GM23338 (cell line): ENCODE results near the gene KLF18. TPM values are rescaled to one million over a fixed set of nuclear protein-coding genes. Genes with fewer than 3 reads are reported as not detected.

Experiments
- ATAC-seq: fragments of 200-7000 bp; cut with Tn5 transposase; 3 replicates; pipeline ENCODE4 v1.9.1; 2020
- DNase-seq: peaks from one replicate; pipeline ENCODE4 v3.0.0-alpha.2; 2015; ENCODE audit warnings: low spot score
- H2AFZ ChIP-seq: fragments of 200-600 bp; sonication (generic); 2 replicates; pipeline ENCODE4 v1.8.0; 2016; ENCODE audit warnings: antibody characterized with exemption, mild to moderate bottlenecking, moderate library complexity
- H3F3A ChIP-seq: fragments of 200-600 bp; sonication (generic); replicated peaks from 2 replicates; pipeline ENCODE4 v1.8.0; 2017; ENCODE audit warnings: antibody characterized with exemption, mixed run types, low read depth
- H3K27ac ChIP-seq: fragments of 200-600 bp; sonication (generic); 2 replicates; pipeline ENCODE4 v1.6.1; 2016; ENCODE audit warnings: low read depth
- H3K27me3 ChIP-seq: fragments of 200-600 bp; sonication (generic); 2 replicates; pipeline ENCODE4 v1.8.0; 2016; ENCODE audit warnings: mild to moderate bottlenecking, mixed run types, moderate library complexity; ENCODE audit not compliant: insufficient read depth
- H3K36me3 ChIP-seq: fragments of 200-600 bp; sonication (generic); 2 replicates; pipeline ENCODE4 v1.8.0; 2016; ENCODE audit warnings: mild to moderate bottlenecking; ENCODE audit not compliant: insufficient read depth
- H3K4me1 ChIP-seq: fragments of 200-600 bp; sonication (generic); 2 replicates; pipeline ENCODE4 v1.8.0; 2016; ENCODE audit warnings: mild to moderate bottlenecking, moderate library complexity; ENCODE audit not compliant: insufficient read depth
- H3K4me2 ChIP-seq: fragments of 200-600 bp; sonication (generic); 2 replicates; pipeline ENCODE4 v1.7.1; 2017; ENCODE audit warnings: mixed run types
- H3K4me3 ChIP-seq: fragments of 200-600 bp; sonication (generic); 2 replicates; pipeline ENCODE4 v1.6.1; 2016; ENCODE audit warnings: mixed run types
- H3K79me2 ChIP-seq: fragments of 200-600 bp; sonication (generic); replicated peaks from 2 replicates; pipeline ENCODE4 v1.8.0; 2017; ENCODE audit warnings: mild to moderate bottlenecking; ENCODE audit not compliant: insufficient read depth
- H3K9me2 ChIP-seq: fragments of 200-600 bp; sonication (generic); 2 replicates; pipeline ENCODE4 v1.8.0; 2017; ENCODE audit not compliant: insufficient read depth
- H4K20me1 ChIP-seq: fragments of 200-600 bp; sonication (generic); replicated peaks from 2 replicates; pipeline ENCODE4 v1.8.0; 2017; ENCODE audit warnings: mild to moderate bottlenecking; ENCODE audit not compliant: insufficient read depth
- H3K27ac Mint-ChIP-seq: 2 replicates; pipeline ENCODE4 v1.8.0; 2020; ENCODE audit warnings: inconsistent platforms, mild to moderate bottlenecking, moderate library complexity, mixed read lengths
- H3K27me3 Mint-ChIP-seq: 3 replicates; pipeline ENCODE4 v1.8.0; 2022; ENCODE audit warnings: low read depth, mild to moderate bottlenecking, moderate library complexity, mixed read lengths, inconsistent platforms; ENCODE audit not compliant: insufficient read depth, poor library complexity
- H3K36me3 Mint-ChIP-seq: 3 replicates; pipeline ENCODE4 v1.8.0; 2021; ENCODE audit warnings: low read depth, mild to moderate bottlenecking, inconsistent platforms, moderate library complexity, mixed read lengths
- H3K4me1 Mint-ChIP-seq: 3 replicates; pipeline ENCODE4 v1.8.0; 2020; ENCODE audit warnings: mild to moderate bottlenecking, inconsistent platforms, mixed read lengths
- H3K4me3 Mint-ChIP-seq: 3 replicates; pipeline ENCODE4 v1.8.0; 2021; ENCODE audit warnings: moderate library complexity, mild to moderate bottlenecking, inconsistent platforms, mixed read lengths
- H3K9me3 Mint-ChIP-seq: 3 replicates; pipeline ENCODE4 v1.8.0; 2020; ENCODE audit warnings: moderate library complexity, mild to moderate bottlenecking, inconsistent platforms, mixed read lengths
- CREB1 ChIP-seq: fragments of 250-450 bp; sonication (Bioruptor Pico); IDR thresholded peaks from 2 replicates; pipeline ENCODE4 v1.5.0; 2020; ENCODE audit warnings: low read depth, mild to moderate bottlenecking, moderate library complexity
- EZH2 ChIP-seq: fragments of 200-600 bp; sonication (generic); IDR thresholded peaks from one replicate; pipeline ENCODE4 v1.8.0; 2017; ENCODE audit warnings: antibody characterized with exemption, mild to moderate bottlenecking, low read depth; ENCODE audit not compliant: unreplicated experiment
- EZH2phosphoT487 ChIP-seq: fragments of 200-600 bp; sonication (generic); IDR thresholded peaks from one replicate; pipeline ENCODE4 v1.8.1; 2018; ENCODE audit warnings: antibody characterized with exemption; ENCODE audit not compliant: unreplicated experiment
- JUNB ChIP-seq: IDR thresholded peaks from one replicate; pipeline ENCODE4 v1.6.1; 2016; ENCODE audit warnings: antibody characterized with exemption; ENCODE audit not compliant: unreplicated experiment
- NANOG ChIP-seq: IDR thresholded peaks from 2 replicates; pipeline ENCODE4 v1.6.1; 2016; ENCODE audit warnings: antibody characterized with exemption, borderline replicate concordance
- POLR2AphosphoS5 ChIP-seq: IDR thresholded peaks from 2 replicates; pipeline ENCODE4 v1.6.1; 2016; ENCODE audit warnings: antibody characterized with exemption, low read depth
- STAT1 ChIP-seq: IDR thresholded peaks from one replicate; pipeline ENCODE4 v1.6.1; 2016; ENCODE audit warnings: antibody characterized with exemption; ENCODE audit not compliant: unreplicated experiment
- ZNF114 ChIP-seq: fragments of 250-450 bp; sonication (Bioruptor Pico); IDR thresholded peaks from 2 replicates; pipeline ENCODE4 v1.5.0; 2020; ENCODE audit warnings: mild to moderate bottlenecking, moderate library complexity
- ZNF331 ChIP-seq: fragments of 250-450 bp; sonication (Bioruptor Pico); IDR thresholded peaks from 2 replicates; pipeline ENCODE4 v1.5.0; 2020; ENCODE audit warnings: low read depth, mild to moderate bottlenecking, moderate library complexity
- polyA plus RNA-seq: library from polyadenylated mRNA; unstranded; fragments of >200 nt; fragmentation: Nextera tagmentation; extraction: Ambion mirVana; gene quantifications from 2 replicates; pipeline ENCODE4 v1.2.1, GENCODE V29; 2016
- total RNA-seq: library from RNA; depleted of rRNA; stranded (reverse); fragments of >200 nt; shearing (Covaris generic); gene quantifications from 2 replicates; pipeline ENCODE4 v1.2.3, GENCODE V29; 2014
- TF ChIP-seq, protein P1 (sequence below): fragments of 250-450 bp; sonication (Bioruptor Pico); IDR thresholded peaks from 2 replicates; pipeline ENCODE4 v1.5.0; 2020; ENCODE audit warnings: mild to moderate bottlenecking, moderate library complexity
- TF ChIP-seq, protein P2 (sequence below): IDR thresholded peaks from 2 replicates; pipeline ENCODE4 v1.6.1; 2016; ENCODE audit warnings: antibody characterized with exemption
- TF ChIP-seq, protein P3 (sequence below): IDR thresholded peaks from one replicate; pipeline ENCODE4 v1.6.1; 2018; ENCODE audit warnings: antibody characterized with exemption; ENCODE audit not compliant: unreplicated experiment
- TF ChIP-seq, protein P4 (sequence below), 2 experiments: fragments of 200-600 bp in 1 of 2; sonication (generic) in 1 of 2; conservative IDR thresholded peaks; 2 replicates each; pipeline versions ENCODE4 v1.5.1 to v1.6.1; 2016 to 2017; ENCODE audit warnings: antibody characterized with exemption in 2 of 2, low read depth in 2 of 2, mild to moderate bottlenecking in 2 of 2, moderate library complexity in 1 of 2

The KLF18 gene
- total and polyA plus RNA-seq, 2 experiments from 2014 or later, result 0.35 TPM; not detected in 1

DNA sequence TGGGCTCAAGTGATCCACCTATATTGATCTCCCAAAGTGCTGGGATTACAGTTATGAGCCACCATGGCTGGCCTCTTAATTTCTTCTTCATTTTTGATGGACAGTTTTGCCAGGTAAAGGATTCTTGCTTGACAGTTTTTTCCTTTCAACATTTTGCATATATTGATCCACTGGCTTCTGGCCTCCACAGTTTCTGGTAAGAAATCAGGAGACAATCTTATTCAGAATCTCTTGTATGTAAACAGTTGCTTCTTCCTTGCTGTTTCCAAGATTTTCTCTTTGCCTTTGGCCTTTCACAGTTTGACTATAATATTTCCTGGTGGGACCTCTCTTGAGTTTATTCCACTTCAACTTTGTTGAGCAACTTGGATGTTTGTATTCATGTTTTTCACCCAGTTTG is 20.1 kb upstream of the KLF18 start:
- no peak overlapping the region for H2AFZ ChIP-seq
- Mint-ChIP-seq H3K9me3 (peaks cover 12% of the 10 kb centered on the region; the same call in 1 of the 3 replicates), H3K4me3 (no peak overlapping the region), H3K27me3 (peaks cover 3% of the 10 kb centered on the region), H3K36me3 (no peaks in the 10 kb centered on the region), H3K4me1 (no peaks in the 10 kb centered on the region), H3K27ac (no peak overlapping the region)
- H3K36me3 ChIP-seq, result no peaks in the 10 kb centered on the region
- no peak overlapping the region for H3K4me3 ChIP-seq
- no peak overlapping the region for H3K4me2 ChIP-seq
- DNase-seq, result no peak
- no peaks in the 10 kb centered on the region for H4K20me1 ChIP-seq
- TF ChIP-seq, protein P1, sequence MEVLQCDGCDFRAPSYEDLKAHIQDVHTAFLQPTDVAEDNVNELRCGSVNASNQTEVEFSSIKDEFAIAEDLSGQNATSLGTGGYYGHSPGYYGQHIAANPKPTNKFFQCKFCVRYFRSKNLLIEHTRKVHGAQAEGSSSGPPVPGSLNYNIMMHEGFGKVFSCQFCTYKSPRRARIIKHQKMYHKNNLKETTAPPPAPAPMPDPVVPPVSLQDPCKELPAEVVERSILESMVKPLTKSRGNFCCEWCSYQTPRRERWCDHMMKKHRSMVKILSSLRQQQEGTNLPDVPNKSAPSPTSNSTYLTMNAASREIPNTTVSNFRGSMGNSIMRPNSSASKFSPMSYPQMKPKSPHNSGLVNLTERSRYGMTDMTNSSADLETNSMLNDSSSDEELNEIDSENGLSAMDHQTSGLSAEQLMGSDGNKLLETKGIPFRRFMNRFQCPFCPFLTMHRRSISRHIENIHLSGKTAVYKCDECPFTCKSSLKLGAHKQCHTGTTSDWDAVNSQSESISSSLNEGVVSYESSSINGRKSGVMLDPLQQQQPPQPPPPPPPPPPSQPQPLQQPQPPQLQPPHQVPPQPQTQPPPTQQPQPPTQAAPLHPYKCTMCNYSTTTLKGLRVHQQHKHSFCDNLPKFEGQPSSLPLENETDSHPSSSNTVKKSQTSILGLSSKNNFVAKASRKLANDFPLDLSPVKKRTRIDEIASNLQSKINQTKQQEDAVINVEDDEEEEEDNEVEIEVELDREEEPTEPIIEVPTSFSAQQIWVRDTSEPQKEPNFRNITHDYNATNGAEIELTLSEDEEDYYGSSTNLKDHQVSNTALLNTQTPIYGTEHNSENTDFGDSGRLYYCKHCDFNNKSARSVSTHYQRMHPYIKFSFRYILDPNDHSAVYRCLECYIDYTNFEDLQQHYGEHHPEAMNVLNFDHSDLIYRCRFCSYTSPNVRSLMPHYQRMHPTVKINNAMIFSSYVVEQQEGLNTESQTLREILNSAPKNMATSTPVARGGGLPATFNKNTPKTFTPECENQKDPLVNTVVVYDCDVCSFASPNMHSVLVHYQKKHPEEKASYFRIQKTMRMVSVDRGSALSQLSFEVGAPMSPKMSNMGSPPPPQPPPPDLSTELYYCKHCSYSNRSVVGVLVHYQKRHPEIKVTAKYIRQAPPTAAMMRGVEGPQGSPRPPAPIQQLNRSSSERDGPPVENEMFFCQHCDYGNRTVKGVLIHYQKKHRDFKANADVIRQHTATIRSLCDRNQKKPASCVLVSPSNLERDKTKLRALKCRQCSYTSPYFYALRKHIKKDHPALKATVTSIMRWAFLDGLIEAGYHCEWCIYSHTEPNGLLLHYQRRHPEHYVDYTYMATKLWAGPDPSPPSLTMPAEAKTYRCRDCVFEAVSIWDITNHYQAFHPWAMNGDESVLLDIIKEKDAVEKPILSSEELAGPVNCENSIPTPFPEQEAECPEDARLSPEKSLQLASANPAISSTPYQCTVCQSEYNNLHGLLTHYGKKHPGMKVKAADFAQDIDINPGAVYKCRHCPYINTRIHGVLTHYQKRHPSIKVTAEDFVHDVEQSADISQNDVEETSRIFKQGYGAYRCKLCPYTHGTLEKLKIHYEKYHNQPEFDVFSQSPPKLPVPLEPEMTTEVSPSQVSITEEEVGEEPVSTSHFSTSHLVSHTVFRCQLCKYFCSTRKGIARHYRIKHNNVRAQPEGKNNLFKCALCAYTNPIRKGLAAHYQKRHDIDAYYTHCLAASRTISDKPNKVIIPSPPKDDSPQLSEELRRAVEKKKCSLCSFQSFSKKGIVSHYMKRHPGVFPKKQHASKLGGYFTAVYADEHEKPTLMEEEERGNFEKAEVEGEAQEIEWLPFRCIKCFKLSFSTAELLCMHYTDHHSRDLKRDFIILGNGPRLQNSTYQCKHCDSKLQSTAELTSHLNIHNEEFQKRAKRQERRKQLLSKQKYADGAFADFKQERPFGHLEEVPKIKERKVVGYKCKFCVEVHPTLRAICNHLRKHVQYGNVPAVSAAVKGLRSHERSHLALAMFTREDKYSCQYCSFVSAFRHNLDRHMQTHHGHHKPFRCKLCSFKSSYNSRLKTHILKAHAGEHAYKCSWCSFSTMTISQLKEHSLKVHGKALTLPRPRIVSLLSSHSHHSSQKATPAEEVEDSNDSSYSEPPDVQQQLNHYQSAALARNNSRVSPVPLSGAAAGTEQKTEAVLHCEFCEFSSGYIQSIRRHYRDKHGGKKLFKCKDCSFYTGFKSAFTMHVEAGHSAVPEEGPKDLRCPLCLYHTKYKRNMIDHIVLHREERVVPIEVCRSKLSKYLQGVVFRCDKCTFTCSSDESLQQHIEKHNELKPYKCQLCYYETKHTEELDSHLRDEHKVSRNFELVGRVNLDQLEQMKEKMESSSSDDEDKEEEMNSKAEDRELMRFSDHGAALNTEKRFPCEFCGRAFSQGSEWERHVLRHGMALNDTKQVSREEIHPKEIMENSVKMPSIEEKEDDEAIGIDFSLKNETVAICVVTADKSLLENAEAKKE (CRISPR knock-in tag), result no peak
- TF ChIP-seq ZNF331 (CRISPR knock-in tag), result no peak
- no peak for TF ChIP-seq STAT1
- no peak for TF ChIP-seq POLR2AphosphoS5
- no peak for TF ChIP-seq EZH2
- TF ChIP-seq EZH2phosphoT487, result no peak
- TF ChIP-seq CREB1 (CRISPR knock-in tag), result no peak
- no peak for TF ChIP-seq JUNB
- TF ChIP-seq ZNF114 (CRISPR knock-in tag), result no peak
- TF ChIP-seq, protein P2, sequence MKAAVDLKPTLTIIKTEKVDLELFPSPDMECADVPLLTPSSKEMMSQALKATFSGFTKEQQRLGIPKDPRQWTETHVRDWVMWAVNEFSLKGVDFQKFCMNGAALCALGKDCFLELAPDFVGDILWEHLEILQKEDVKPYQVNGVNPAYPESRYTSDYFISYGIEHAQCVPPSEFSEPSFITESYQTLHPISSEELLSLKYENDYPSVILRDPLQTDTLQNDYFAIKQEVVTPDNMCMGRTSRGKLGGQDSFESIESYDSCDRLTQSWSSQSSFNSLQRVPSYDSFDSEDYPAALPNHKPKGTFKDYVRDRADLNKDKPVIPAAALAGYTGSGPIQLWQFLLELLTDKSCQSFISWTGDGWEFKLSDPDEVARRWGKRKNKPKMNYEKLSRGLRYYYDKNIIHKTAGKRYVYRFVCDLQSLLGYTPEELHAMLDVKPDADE, result no peak
- TF ChIP-seq, protein P3, sequence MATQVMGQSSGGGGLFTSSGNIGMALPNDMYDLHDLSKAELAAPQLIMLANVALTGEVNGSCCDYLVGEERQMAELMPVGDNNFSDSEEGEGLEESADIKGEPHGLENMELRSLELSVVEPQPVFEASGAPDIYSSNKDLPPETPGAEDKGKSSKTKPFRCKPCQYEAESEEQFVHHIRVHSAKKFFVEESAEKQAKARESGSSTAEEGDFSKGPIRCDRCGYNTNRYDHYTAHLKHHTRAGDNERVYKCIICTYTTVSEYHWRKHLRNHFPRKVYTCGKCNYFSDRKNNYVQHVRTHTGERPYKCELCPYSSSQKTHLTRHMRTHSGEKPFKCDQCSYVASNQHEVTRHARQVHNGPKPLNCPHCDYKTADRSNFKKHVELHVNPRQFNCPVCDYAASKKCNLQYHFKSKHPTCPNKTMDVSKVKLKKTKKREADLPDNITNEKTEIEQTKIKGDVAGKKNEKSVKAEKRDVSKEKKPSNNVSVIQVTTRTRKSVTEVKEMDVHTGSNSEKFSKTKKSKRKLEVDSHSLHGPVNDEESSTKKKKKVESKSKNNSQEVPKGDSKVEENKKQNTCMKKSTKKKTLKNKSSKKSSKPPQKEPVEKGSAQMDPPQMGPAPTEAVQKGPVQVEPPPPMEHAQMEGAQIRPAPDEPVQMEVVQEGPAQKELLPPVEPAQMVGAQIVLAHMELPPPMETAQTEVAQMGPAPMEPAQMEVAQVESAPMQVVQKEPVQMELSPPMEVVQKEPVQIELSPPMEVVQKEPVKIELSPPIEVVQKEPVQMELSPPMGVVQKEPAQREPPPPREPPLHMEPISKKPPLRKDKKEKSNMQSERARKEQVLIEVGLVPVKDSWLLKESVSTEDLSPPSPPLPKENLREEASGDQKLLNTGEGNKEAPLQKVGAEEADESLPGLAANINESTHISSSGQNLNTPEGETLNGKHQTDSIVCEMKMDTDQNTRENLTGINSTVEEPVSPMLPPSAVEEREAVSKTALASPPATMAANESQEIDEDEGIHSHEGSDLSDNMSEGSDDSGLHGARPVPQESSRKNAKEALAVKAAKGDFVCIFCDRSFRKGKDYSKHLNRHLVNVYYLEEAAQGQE, result no peak
- TF ChIP-seq, protein P4, sequence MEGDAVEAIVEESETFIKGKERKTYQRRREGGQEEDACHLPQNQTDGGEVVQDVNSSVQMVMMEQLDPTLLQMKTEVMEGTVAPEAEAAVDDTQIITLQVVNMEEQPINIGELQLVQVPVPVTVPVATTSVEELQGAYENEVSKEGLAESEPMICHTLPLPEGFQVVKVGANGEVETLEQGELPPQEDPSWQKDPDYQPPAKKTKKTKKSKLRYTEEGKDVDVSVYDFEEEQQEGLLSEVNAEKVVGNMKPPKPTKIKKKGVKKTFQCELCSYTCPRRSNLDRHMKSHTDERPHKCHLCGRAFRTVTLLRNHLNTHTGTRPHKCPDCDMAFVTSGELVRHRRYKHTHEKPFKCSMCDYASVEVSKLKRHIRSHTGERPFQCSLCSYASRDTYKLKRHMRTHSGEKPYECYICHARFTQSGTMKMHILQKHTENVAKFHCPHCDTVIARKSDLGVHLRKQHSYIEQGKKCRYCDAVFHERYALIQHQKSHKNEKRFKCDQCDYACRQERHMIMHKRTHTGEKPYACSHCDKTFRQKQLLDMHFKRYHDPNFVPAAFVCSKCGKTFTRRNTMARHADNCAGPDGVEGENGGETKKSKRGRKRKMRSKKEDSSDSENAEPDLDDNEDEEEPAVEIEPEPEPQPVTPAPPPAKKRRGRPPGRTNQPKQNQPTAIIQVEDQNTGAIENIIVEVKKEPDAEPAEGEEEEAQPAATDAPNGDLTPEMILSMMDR (conservative IDR thresholded peaks at IDR 0.05; ENCODE audit: low read depth in 2 of 2), result no peak
- TF ChIP-seq NANOG, result no peak
- no peak for ATAC-seq
- no peaks in the 10 kb centered on the region for H3K9me2 ChIP-seq
- no peaks in the 10 kb centered on the region for H3K79me2 ChIP-seq
- no peaks in the 10 kb centered on the region for H3F3A ChIP-seq
- no peaks in the 10 kb centered on the region for H3K4me1 ChIP-seq
- H3K27me3 ChIP-seq, result no peaks in the 10 kb centered on the region
- H3K27ac ChIP-seq, result no peak overlapping the region
